Neural progenitor cell (in vitro differentiated cells): Measurements from ENCODE around the gene CADPS.

ENCODE experiments used
- EZH2phosphoT487 ChIP-seq: fragments of 200-600 bp; sonication (generic); IDR thresholded peaks from 2 replicates; pipeline ENCODE4 v1.6.1; 2017; ENCODE audit warnings: antibody characterized with exemption
- TF ChIP-seq, protein P1 (sequence below): fragments of 200-600 bp; sonication (generic); IDR thresholded peaks from 2 replicates; pipeline ENCODE4 v1.5.1; 2017; ENCODE audit warnings: antibody characterized with exemption, mild to moderate bottlenecking

DNA sequence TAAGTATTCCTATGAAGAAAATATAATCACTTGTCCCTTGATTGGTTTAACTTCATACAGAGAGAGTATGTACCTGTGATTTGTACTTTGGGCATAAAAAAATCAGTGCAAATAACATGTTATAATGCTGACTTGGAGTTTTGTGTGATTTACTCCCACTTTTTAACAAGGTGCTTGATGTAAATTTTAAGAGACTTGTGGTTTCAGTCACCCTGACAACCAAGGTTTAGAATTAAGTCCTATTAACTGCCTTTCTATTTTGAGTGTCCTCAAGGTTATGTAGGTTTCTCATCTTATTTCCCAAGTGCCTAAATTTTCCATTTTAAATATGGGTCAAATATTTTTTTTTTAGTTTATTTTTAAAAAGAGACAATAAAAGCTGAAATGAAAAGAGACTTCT lies 244.6 kb downstream of the CADPS start:
- TF ChIP-seq, protein P1, sequence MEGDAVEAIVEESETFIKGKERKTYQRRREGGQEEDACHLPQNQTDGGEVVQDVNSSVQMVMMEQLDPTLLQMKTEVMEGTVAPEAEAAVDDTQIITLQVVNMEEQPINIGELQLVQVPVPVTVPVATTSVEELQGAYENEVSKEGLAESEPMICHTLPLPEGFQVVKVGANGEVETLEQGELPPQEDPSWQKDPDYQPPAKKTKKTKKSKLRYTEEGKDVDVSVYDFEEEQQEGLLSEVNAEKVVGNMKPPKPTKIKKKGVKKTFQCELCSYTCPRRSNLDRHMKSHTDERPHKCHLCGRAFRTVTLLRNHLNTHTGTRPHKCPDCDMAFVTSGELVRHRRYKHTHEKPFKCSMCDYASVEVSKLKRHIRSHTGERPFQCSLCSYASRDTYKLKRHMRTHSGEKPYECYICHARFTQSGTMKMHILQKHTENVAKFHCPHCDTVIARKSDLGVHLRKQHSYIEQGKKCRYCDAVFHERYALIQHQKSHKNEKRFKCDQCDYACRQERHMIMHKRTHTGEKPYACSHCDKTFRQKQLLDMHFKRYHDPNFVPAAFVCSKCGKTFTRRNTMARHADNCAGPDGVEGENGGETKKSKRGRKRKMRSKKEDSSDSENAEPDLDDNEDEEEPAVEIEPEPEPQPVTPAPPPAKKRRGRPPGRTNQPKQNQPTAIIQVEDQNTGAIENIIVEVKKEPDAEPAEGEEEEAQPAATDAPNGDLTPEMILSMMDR = no peak
- no peak for TF ChIP-seq EZH2phosphoT487
